ENCODE results near the gene TRIOBP. TPM values are rescaled to one million over a fixed set of nuclear protein-coding genes. Genes with fewer than 3 reads are reported as not detected.

The TRIOBP gene
- total RNA-seq, 1 donor from 2014 or later = 53.2 TPM

DNA sequence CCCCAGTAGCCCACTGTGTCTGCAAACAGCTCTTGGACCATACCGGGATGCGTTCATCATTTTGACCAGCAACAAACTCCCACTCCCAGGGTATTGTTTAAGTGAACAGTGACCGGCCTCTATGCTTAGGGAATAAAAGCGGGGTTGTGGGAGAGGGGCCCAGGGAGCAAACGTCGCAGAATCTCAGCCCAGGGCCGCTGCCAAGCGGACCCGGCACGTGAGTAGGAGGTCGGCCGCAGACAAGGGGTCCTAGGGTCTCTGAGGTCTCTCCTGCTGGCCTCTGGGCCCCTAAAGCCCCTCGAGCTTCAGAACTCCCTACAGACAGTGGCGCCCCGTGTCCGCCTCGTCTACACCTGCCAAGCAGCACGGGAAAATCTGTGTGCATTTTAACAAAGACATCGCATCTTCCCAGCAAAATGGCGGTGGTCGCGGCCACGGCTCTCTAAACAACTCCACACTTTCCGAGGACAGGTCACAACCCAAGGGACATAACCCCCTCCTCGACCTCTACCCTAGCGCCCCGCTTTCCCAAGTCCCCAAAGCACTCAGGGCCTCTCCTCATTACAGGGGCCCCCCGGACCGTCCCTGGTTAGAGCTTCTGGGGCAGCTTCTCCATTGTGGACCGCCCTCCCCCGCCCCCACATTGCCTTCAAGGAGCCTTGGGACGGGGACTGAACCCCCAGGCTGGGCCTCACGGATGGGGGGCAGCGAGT lies 106.9 kb downstream of the TRIOBP start:
- no peak for DNase-seq (ENCODE audit: low read depth, low spot score)
- H3K27me3 Mint-ChIP-seq (ENCODE audit: low read depth) = peaks cover 11% of the 10 kb centered on the region
- TF ChIP-seq, protein P1, sequence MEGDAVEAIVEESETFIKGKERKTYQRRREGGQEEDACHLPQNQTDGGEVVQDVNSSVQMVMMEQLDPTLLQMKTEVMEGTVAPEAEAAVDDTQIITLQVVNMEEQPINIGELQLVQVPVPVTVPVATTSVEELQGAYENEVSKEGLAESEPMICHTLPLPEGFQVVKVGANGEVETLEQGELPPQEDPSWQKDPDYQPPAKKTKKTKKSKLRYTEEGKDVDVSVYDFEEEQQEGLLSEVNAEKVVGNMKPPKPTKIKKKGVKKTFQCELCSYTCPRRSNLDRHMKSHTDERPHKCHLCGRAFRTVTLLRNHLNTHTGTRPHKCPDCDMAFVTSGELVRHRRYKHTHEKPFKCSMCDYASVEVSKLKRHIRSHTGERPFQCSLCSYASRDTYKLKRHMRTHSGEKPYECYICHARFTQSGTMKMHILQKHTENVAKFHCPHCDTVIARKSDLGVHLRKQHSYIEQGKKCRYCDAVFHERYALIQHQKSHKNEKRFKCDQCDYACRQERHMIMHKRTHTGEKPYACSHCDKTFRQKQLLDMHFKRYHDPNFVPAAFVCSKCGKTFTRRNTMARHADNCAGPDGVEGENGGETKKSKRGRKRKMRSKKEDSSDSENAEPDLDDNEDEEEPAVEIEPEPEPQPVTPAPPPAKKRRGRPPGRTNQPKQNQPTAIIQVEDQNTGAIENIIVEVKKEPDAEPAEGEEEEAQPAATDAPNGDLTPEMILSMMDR (conservative IDR thresholded peaks at IDR 0.05) = no peak
- no peaks in the 10 kb centered on the region for H3K9me3 Mint-ChIP-seq
- peak overlapping the region; percentile 97 for H3K27ac Mint-ChIP-seq (ENCODE audit: unreplicated experiment)
- peak overlapping the region; percentile 88 for H3K4me3 Mint-ChIP-seq
- peaks cover 54% of the 10 kb centered on the region for H3K4me1 Mint-ChIP-seq
- H3K36me3 Mint-ChIP-seq (ENCODE audit: low read depth) = no peaks in the 10 kb centered on the region

DNA sequence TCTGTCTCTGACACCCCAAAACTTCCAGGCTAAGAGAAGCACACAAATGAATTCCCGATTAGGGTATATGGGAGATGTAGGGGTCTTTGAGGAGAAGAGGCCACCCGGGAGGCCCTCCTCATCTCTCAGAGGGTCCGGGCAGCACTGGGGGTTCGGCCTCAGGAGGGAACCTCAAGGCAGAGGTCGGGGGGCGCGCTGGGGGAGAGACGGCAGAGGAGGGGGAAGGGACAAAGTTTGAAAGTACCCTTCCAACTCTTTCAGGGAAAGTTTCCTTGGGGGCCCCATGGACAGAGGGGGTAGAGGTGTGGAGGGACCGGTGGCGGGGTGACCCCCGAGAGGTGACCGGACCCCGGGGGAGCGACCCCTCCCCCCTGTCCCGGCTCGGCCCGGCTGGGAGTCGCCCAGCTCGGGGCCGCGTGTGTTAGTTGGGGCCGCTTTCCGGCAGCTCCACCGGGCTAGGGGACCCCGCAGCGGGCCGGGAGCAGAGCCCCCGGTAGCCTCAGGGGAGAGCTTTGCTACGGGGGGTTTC lies 107.6 kb downstream of the TRIOBP start:
- H3K36me3 Mint-ChIP-seq (ENCODE audit: low read depth) = no peaks in the 10 kb centered on the region
- no peak for DNase-seq (ENCODE audit: low read depth, low spot score)
- peaks cover 59% of the 10 kb centered on the region for H3K4me1 Mint-ChIP-seq
- H3K9me3 Mint-ChIP-seq = no peaks in the 10 kb centered on the region
- TF ChIP-seq, protein P1 (conservative IDR thresholded peaks at IDR 0.05) = no peak
- peak overlapping the region; percentile 88 for H3K4me3 Mint-ChIP-seq
- H3K27ac Mint-ChIP-seq (ENCODE audit: unreplicated experiment) = peak overlapping the region; percentile 97
- H3K27me3 Mint-ChIP-seq (ENCODE audit: low read depth) = peaks cover 11% of the 10 kb centered on the region

DNA sequence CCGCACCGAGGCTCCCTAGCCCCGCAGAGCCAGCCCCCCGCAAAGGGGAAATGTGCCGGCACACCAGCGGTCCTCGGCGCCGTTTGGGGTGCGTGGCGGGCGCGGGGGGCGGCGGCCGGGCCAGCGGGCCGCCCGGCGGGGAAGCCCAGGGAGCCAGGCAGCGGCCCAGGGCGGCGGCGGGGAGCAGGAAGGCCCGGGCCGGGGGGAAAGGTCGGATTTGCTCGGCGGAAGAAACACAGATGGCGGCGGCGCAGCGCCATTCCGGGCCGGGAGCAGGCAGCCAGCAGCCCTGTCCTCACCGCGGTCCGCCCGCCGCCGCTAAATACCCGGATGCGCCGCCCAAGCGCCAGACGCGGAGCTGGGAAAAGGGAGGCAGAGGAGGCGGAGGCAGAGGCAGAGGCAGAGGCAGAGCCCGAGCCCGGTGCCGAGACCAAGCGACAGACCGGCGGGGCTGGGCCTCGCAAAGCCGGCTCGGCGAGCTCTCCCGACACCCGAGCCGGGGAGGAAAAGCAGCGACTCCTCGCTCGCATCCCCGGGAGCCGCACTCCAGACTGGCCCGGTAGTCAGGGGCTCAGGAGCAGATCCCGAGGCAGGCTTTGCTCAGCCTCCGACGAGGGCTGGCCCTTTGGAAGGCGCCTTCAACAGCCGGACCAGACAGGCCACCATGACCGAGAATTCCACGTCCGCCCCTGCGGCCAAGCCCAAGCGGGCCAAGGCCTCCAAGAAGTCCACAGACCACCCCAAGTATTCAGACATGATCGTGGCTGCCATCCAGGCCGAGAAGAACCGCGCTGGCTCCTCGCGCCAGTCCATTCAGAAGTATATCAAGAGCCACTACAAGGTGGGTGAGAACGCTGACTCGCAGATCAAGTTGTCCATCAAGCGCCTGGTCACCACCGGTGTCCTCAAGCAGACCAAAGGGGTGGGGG lies 108.3 kb downstream of the TRIOBP start:
- peaks cover 63% of the 10 kb centered on the region for H3K4me1 Mint-ChIP-seq
- DNase-seq (ENCODE audit: low read depth, low spot score) = peak; percentile 82
- no peaks in the 10 kb centered on the region for H3K36me3 Mint-ChIP-seq (ENCODE audit: low read depth)
- no peaks in the 10 kb centered on the region for H3K9me3 Mint-ChIP-seq
- TF ChIP-seq, protein P1 (conservative IDR thresholded peaks at IDR 0.05) = peak; percentile 9
- peak overlapping the region; percentile 94 for H3K4me3 Mint-ChIP-seq
- H3K27ac Mint-ChIP-seq (ENCODE audit: unreplicated experiment) = no peak overlapping the region
- peaks cover 11% of the 10 kb centered on the region for H3K27me3 Mint-ChIP-seq (ENCODE audit: low read depth)

DNA sequence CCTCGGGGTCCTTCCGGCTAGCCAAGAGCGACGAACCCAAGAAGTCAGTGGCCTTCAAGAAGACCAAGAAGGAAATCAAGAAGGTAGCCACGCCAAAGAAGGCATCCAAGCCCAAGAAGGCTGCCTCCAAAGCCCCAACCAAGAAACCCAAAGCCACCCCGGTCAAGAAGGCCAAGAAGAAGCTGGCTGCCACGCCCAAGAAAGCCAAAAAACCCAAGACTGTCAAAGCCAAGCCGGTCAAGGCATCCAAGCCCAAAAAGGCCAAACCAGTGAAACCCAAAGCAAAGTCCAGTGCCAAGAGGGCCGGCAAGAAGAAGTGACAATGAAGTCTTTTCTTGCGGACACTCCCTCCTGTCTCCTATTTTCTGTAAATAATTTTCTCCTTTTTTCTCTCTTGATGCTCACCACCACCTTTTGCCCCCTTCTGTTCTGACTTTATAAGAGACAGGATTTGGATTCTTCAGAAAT lies 109.0 kb downstream of the TRIOBP start:
- Mint-ChIP-seq H3K4me3 (peak overlapping the region; percentile 94), H3K4me1 (peaks cover 63% of the 10 kb centered on the region), H3K27ac (ENCODE audit: unreplicated experiment) (no peak overlapping the region), H3K36me3 (ENCODE audit: low read depth) (no peaks in the 10 kb centered on the region), H3K9me3 (no peaks in the 10 kb centered on the region), H3K27me3 (ENCODE audit: low read depth) (peaks cover 8% of the 10 kb centered on the region)
- TF ChIP-seq, protein P1 (conservative IDR thresholded peaks at IDR 0.05) = no peak
- DNase-seq (ENCODE audit: low read depth, low spot score) = no peak
